Loucy (cell line): ENCODE data around the gene NFATC1.

ENCODE experiments used
- H2AFZ ChIP-seq: fragments of 200-600 bp; sonication (generic); 2 replicates; pipeline ENCODE4 v1.6.0; 2016; ENCODE audit warnings: antibody characterized with exemption, mild to moderate bottlenecking, low read length, moderate library complexity
- H3F3A ChIP-seq: fragments of 200-600 bp; 2 replicates; pipeline ENCODE4 v1.6.0; 2016; ENCODE audit warnings: antibody characterized with exemption, low read depth, mild to moderate bottlenecking
- H3K27me3 ChIP-seq: fragments of 200-600 bp; sonication (generic); 2 replicates; pipeline ENCODE4 v1.6.1; 2014; ENCODE audit warnings: low read length, mild to moderate bottlenecking; ENCODE audit not compliant: insufficient read depth, poor library complexity, severe bottlenecking
- H3K36me3 ChIP-seq: fragments of 200-600 bp; sonication (generic); 2 replicates; pipeline ENCODE4 v1.6.1; 2016; ENCODE audit warnings: low read length; ENCODE audit not compliant: insufficient read depth
- H3K4me1 ChIP-seq: fragments of 200-600 bp; sonication (generic); 2 replicates; pipeline ENCODE4 v1.5.1; 2014; ENCODE audit warnings: low read length, mild to moderate bottlenecking; ENCODE audit not compliant: insufficient read depth, poor library complexity, severe bottlenecking
- H3K4me2 ChIP-seq: fragments of 200-600 bp; sonication (generic); 2 replicates; pipeline ENCODE4 v1.6.0; 2014; ENCODE audit warnings: antibody characterized with exemption, low read length, low read depth, mild to moderate bottlenecking; ENCODE audit not compliant: poor library complexity, severe bottlenecking
- H3K4me3 ChIP-seq: fragments of 200-600 bp; sonication (generic); 2 replicates; pipeline ENCODE4 v1.5.1; 2014; ENCODE audit warnings: low read length, mild to moderate bottlenecking, mixed read lengths; ENCODE audit not compliant: poor library complexity, severe bottlenecking
- H3K79me2 ChIP-seq: fragments of 200-600 bp; sonication (generic); 2 replicates; pipeline ENCODE4 v1.6.1; 2014; ENCODE audit warnings: low read length; ENCODE audit not compliant: insufficient read depth
- H3K9ac ChIP-seq: fragments of 200-600 bp; sonication (generic); 2 replicates; pipeline ENCODE4 v1.6.0; 2014; ENCODE audit warnings: mild to moderate bottlenecking, low read depth, low read length, moderate library complexity; ENCODE audit not compliant: poor library complexity, severe bottlenecking
- H3K9me2 ChIP-seq: fragments of 200-600 bp; sonication (generic); replicated peaks from 2 replicates; pipeline ENCODE4 v1.6.1; 2016; ENCODE audit warnings: low read depth, low read length, mixed read lengths
- H3K9me3 ChIP-seq: fragments of 200-600 bp; sonication (generic); 2 replicates; pipeline ENCODE4 v1.6.1; 2014; ENCODE audit warnings: mild to moderate bottlenecking, antibody characterized with exemption, low read length, low read depth; ENCODE audit not compliant: insufficient read depth
- H4K20me1 ChIP-seq: fragments of 200-600 bp; sonication (generic); 2 replicates; pipeline ENCODE4 v1.6.0; 2014; ENCODE audit warnings: antibody characterized with exemption, low read length, mild to moderate bottlenecking; ENCODE audit not compliant: insufficient read depth, poor library complexity, severe bottlenecking
- CTCF ChIP-seq: fragments of 200-600 bp; sonication (generic); conservative IDR thresholded peaks from 2 replicates; pipeline ENCODE4 v1.5.1; 2014; ENCODE audit warnings: mild to moderate bottlenecking, antibody characterized with exemption, low read length
- EZH2phosphoT487 ChIP-seq: fragments of 200-600 bp; IDR thresholded peaks from 2 replicates; pipeline ENCODE4 v1.6.1; 2018; ENCODE audit warnings: antibody characterized with exemption, mild to moderate bottlenecking, moderate library complexity, borderline replicate concordance

NFATC1 gene

GRCh38 chr18:79479116-79479760, 83.5 kb downstream of the NFATC1 start:
- Histone ChIP-seq H3K9me2 (no peaks in the 10 kb centered on the region), H3K9ac (no peak overlapping the region), H3K79me2 (no peaks in the 10 kb centered on the region), H3F3A (no peaks in the 10 kb centered on the region), H4K20me1 (no peaks in the 10 kb centered on the region), H3K27me3 (no peaks in the 10 kb centered on the region), H3K9me3 (no peaks in the 10 kb centered on the region), H3K4me3 (no peak overlapping the region), H3K36me3 (no peaks in the 10 kb centered on the region), H2AFZ (no peak overlapping the region), H3K4me2 (no peak overlapping the region), H3K4me1 (peaks cover 3% of the 10 kb centered on the region)
- TF ChIP-seq CTCF (no peak), EZH2phosphoT487 (no peak)

- no peaks in the 10 kb centered on the region for H3K27me3 ChIP-seq
- H3K4me2 ChIP-seq: no peak overlapping the region
- H4K20me1 ChIP-seq: no peaks in the 10 kb centered on the region
- TF ChIP-seq EZH2phosphoT487: no peak
- no peak overlapping the region for H3K9ac ChIP-seq
- peaks cover 3% of the 10 kb centered on the region for H3K4me1 ChIP-seq
- H3K4me3 ChIP-seq: no peak overlapping the region
- H2AFZ ChIP-seq: no peak overlapping the region
- no peaks in the 10 kb centered on the region for H3K9me2 ChIP-seq
- no peaks in the 10 kb centered on the region for H3K9me3 ChIP-seq
- no peaks in the 10 kb centered on the region for H3F3A ChIP-seq
- no peaks in the 10 kb centered on the region for H3K36me3 ChIP-seq
- no peaks in the 10 kb centered on the region for H3K79me2 ChIP-seq
These were observed 84.0 kb downstream of the NFATC1 start for GRCh38 chr18:79479761-79480161.

GRCh38 chr18:79480171-79481045, 84.7 kb downstream of the NFATC1 start:
- Histone ChIP-seq H3K4me1 (peaks cover 3% of the 10 kb centered on the region), H3K4me2 (no peak overlapping the region), H3K9ac (no peak overlapping the region), H3K27me3 (no peaks in the 10 kb centered on the region), H3K36me3 (no peaks in the 10 kb centered on the region), H3F3A (no peaks in the 10 kb centered on the region), H3K79me2 (no peaks in the 10 kb centered on the region), H3K4me3 (no peak overlapping the region), H4K20me1 (no peaks in the 10 kb centered on the region), H2AFZ (no peak overlapping the region), H3K9me3 (no peaks in the 10 kb centered on the region), H3K9me2 (no peaks in the 10 kb centered on the region)
- no peak for TF ChIP-seq CTCF
- no peak for TF ChIP-seq EZH2phosphoT487
